ENCODE data around the gene MYH7. TPM values are rescaled to one million over a fixed set of nuclear protein-coding genes. Genes with fewer than 3 reads are reported as not detected.

MYH7 gene
- total RNA-seq, 2 experiments from 2014 or later, result not detected

- intact Hi-C loops (cut with micrococcal nuclease), result no loop called here
- no peaks in the 10 kb centered on the region for H3K9me3 Mint-ChIP-seq
- CTCF ChIA-PET, result no interaction called here
- H3K27me3 Mint-ChIP-seq, result no peaks in the 10 kb centered on the region
- ATAC-seq, result no peak
- DNase-seq, result no peak
- TF ChIP-seq, protein P1, sequence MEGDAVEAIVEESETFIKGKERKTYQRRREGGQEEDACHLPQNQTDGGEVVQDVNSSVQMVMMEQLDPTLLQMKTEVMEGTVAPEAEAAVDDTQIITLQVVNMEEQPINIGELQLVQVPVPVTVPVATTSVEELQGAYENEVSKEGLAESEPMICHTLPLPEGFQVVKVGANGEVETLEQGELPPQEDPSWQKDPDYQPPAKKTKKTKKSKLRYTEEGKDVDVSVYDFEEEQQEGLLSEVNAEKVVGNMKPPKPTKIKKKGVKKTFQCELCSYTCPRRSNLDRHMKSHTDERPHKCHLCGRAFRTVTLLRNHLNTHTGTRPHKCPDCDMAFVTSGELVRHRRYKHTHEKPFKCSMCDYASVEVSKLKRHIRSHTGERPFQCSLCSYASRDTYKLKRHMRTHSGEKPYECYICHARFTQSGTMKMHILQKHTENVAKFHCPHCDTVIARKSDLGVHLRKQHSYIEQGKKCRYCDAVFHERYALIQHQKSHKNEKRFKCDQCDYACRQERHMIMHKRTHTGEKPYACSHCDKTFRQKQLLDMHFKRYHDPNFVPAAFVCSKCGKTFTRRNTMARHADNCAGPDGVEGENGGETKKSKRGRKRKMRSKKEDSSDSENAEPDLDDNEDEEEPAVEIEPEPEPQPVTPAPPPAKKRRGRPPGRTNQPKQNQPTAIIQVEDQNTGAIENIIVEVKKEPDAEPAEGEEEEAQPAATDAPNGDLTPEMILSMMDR (IDR thresholded peaks at IDR 0.05), result no peak
- POLR2A ChIA-PET, result interaction anchor here (1.6 kb wide), 1 partner anchor 9 kb away, joined by 3 read pairs; no protein-coding TSS in a partner anchor
- no peak overlapping the region for H3K27ac Mint-ChIP-seq
- no peaks in the 10 kb centered on the region for H3K4me1 Mint-ChIP-seq (ENCODE audit: low read depth)
- H3K4me3 Mint-ChIP-seq, result no peak overlapping the region
- H3K36me3 Mint-ChIP-seq (ENCODE audit: low read depth), result no peaks in the 10 kb centered on the region
These were observed 2.9 kb upstream of the MYH7 start for GRCh38 chr14:23438101-23438971.

- no peak overlapping the region for H3K4me3 Mint-ChIP-seq
- ATAC-seq (no peak), DNase-seq (no peak)
- no peaks in the 10 kb centered on the region for H3K4me1 Mint-ChIP-seq (ENCODE audit: low read depth)
- H3K27ac Mint-ChIP-seq, result no peak overlapping the region
- intact Hi-C loops (cut with micrococcal nuclease), result no loop called here
- H3K9me3 Mint-ChIP-seq, result no peaks in the 10 kb centered on the region
- ChIA-PET CTCF (no interaction called here), POLR2A (interaction anchor here (0.9 to 1.6 kb wide), 2 partner anchors 9 to 10 kb away, joined by 3 to 4 read pairs; no protein-coding TSS in a partner anchor)
- TF ChIP-seq, protein P1 (IDR thresholded peaks at IDR 0.05), result no peak
- no peaks in the 10 kb centered on the region for H3K27me3 Mint-ChIP-seq
- H3K36me3 Mint-ChIP-seq (ENCODE audit: low read depth), result no peaks in the 10 kb centered on the region
These were observed 2.0 kb upstream of the MYH7 start for GRCh38 chr14:23437133-23438100.

GRCh38 chr14:23436327-23437132 lies 1.1 kb upstream of the MYH7 start:
- H3K27me3 Mint-ChIP-seq, result no peaks in the 10 kb centered on the region

GRCh38 chr14:23434488-23435222 lies 805 bp downstream of the MYH7 start:
- intact Hi-C loops (cut with micrococcal nuclease), result no loop called here
- no peaks in the 10 kb centered on the region for H3K9me3 Mint-ChIP-seq
- TF ChIP-seq, protein P1 (IDR thresholded peaks at IDR 0.05), result no peak
- ChIA-PET CTCF (no interaction called here), POLR2A (no interaction called here)
- no peaks in the 10 kb centered on the region for H3K27me3 Mint-ChIP-seq
- ATAC-seq, result no peak
- H3K36me3 Mint-ChIP-seq (ENCODE audit: low read depth), result no peaks in the 10 kb centered on the region
- H3K4me3 Mint-ChIP-seq, result no peak overlapping the region
- no peak overlapping the region for H3K27ac Mint-ChIP-seq
- H3K4me1 Mint-ChIP-seq (ENCODE audit: low read depth), result no peaks in the 10 kb centered on the region
- no peak for DNase-seq

More at GRCh38 chr14:23436327-23437132, 1.1 kb upstream of the MYH7 start:
- H3K36me3 Mint-ChIP-seq (ENCODE audit: low read depth), result no peaks in the 10 kb centered on the region
- H3K4me3 Mint-ChIP-seq, result no peak overlapping the region
- no peaks in the 10 kb centered on the region for H3K9me3 Mint-ChIP-seq
- ChIA-PET POLR2A (interaction anchor here (0.9 to 1.6 kb wide), 2 partner anchors 10 to 11 kb away, joined by 3 to 4 read pairs; no protein-coding TSS in a partner anchor), CTCF (no interaction called here)
- TF ChIP-seq, protein P1 (IDR thresholded peaks at IDR 0.05), result no peak
- ATAC-seq, result no peak
- no peak overlapping the region for H3K27ac Mint-ChIP-seq
- no peak for DNase-seq
- intact Hi-C loops (cut with micrococcal nuclease), result no loop called here
- H3K4me1 Mint-ChIP-seq (ENCODE audit: low read depth), result no peaks in the 10 kb centered on the region
